ENCODE results near the gene CLSTN2.
A peak's percentile ranks its signal among the peaks of the same experiment; 100 is the strongest.

The CLSTN2 gene

DNA sequence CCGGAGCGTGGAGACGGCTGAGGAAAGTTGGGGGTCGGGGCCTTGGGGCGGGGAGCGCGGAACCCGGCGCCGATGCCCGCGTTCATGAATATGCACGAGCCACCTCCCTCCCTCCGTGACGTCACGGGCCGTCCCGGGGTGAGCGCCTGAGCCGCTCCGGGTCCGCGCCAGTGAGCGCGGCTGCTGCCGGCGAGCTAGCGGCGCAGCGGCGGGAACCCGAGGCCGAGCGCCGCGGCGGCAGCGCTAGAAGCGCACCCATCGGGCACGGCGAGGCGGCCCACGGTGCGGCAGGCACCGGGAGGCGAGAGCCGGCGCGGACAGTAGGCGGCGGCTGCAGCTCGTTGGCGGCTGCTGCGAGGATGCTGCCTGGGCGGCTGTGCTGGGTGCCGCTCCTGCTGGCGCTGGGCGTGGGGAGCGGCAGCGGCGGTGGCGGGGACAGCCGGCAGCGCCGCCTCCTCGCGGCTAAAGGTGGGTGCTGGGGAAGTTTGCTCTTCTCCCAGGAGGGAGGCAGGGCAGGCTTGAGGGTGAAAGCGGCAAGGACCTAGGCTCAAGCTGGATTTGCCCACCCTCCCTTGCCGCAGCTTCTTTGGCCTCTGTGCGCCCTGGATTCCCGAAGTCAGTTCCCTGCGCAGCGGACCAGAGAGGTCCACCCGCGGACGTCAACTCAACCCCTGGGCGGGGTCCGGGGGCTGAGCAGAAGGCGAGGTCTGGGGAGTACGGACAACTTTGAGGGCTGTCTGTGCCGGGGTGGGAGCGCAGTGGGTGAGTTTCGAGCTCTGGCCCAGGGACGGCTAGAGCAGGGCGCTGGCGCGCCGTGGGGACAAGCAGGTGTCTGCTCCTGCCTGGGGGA is at the start of gene CLSTN2:
TSS of gene CLSTN2 (plus strand) at position 170 of the 850 bp plus-strand sequence.
- peak; percentile 58 for DNase-seq

DNA sequence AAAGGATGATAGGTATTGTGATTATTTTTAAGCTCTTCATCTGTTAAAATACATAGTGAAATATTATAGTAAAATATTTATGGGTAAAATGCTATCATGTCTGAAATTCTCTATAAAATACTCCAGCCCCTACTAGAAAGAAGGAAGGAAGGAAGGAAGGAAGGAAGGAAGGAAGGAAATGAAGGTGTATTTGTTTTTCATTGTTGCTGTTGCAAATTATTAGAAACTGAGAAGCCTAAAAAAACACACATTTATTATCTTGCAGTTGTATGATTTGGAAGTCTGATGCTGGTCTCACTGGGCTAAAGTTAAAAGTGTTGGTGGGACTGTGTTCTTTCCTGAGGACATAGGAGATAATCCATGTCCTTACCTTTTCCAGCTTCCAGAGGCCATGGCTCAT is 47.6 kb upstream of the CLSTN2 start:
- no peak for DNase-seq

DNA sequence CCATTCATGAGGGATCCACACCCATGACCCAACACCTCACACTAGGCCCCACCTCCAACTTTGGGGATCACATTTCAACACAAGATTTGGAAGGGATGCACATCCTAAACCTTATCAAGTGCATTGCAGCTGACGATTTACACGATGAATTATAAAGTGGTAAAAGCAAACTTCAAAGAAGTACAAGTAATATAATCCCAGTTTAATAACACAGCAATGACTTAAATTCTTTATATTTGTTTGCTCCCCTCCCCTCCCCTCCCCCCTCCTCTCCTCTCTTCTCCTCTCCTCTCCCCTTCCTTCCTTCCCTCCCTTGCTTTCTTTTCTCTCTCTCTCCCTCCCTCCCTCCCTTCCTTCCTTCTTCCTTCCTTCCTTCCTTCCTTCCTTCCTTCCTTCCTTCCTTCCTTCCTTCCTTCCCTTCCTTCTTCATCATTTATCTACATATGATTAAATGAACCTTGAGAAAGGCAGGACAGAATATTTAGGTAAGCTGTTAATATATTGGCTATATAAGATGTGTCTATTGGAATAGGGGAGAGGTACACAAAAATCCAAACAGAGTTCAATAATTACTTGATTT is 46.3 kb upstream of the CLSTN2 start:
- no peak for DNase-seq

DNA sequence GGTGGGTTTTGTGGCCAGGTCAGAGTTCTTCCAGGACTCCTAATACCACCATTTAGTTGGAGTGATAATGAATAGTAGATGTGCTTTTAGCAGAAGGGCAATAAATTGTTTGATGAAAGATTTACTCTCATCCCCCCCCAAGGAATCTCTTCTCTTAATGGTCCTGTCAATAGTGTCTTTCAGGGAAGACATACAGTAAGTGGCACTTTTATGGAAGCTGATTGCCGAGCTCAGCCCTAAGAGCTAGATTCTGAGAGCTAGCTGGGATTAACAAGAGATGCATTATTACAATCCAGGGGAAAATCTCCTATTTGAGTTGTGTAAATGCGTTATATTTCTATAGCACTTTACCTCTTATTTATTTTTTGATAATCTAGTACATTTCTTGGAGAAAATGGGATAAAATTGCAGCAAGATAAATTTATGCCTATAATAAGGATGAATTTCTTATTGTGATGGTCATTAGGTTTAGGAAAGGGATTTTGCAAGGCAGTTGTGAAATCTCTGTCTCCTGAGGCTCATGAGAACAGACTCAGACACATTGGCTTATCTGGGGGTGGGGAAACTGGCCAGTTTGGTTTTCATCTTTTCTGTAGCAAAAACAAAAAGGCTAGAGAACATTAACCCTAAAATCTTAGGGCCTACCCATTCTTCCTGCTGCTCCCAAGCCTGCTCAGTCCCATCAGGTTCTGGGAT is 41.6 kb upstream of the CLSTN2 start:
- DNase-seq, result no peak

DNA sequence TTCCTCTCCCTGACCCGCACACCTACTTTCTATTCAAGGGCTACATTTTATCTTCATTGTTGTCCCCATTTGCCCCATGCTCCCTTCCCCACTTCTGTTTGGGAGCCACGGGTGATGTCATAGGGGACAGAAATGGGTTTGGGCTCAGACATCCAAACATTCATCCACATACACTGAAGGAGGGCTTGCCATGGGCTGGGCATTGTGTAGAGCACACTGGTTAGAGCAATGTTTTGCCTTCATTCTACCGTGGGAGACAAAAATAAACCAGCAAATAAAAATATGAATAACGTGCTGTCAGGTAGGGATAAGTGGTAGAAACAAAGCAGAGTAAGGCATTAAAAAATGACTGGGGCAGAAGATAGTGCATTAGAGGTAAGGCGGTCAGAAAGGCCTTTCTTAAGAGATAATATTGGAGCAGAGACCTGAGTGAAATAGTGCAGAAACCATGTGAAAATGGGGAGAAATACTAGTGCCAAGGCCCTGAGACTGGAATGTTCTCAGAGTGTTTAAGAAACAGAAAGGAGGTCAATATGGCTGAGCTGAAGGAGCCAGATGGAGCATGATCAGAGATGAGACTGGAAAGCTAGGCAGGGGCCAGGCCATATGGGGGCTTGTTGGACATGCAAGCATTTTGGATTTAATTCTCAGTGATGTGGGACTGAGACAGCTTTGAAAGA is 40.9 kb upstream of the CLSTN2 start:
- no peak for DNase-seq

DNA sequence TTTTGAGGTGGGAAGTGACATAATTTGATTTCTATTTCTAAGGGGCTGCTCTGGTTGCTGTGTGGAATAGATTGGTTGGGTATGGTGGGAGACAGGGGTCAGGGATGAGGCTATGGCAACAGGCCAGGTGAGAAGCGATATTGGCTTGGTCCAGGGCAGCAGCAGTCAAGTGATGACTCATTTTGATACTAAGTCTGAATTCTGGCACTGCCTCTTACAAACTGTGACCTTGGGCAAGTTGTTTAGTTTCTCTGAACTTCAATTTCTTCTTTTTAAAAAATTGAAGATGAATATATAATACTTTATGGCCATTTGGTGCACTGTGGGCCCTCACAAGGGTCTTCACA is 40.4 kb upstream of the CLSTN2 start:
- DNase-seq, result no peak

DNA sequence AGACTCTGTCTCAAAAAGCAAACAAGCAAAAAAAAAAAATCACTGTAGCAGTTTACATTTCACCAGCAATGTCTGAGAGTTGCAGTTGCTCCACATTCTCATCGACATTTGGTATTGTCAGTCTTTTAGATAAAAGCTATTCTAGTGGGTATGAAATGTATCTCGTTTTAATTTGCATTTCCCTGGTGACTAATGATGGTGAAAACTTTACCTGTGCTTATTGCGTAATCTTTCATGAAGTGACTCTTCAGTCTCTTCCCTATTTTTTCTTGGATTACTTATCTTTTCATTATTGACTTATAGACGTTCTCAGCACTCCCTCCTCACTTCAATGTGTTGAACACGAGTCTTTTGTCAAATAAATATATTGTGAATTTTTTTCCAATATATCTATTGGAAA is 37.2 kb upstream of the CLSTN2 start:
- DNase-seq, result no peak

DNA sequence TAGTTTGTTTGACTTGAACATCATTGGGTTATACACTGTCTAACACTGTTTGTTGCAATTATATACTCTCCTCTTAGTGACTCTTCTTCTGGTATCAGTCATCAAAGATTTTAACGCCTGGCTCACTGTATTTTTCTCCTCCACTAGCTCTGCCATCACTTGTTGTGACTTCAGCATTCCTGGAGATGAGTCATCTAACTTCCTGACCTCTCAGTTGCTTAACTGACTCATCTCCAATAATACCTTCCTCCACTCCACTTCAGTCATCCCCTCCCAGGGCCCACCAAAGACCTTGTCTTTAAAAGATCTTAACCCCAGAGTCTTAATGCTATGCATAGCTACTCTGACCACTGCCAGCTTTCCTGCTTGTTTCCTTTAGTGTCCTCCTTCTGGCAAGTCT is 28.6 kb upstream of the CLSTN2 start:
- DNase-seq, result no peak

DNA sequence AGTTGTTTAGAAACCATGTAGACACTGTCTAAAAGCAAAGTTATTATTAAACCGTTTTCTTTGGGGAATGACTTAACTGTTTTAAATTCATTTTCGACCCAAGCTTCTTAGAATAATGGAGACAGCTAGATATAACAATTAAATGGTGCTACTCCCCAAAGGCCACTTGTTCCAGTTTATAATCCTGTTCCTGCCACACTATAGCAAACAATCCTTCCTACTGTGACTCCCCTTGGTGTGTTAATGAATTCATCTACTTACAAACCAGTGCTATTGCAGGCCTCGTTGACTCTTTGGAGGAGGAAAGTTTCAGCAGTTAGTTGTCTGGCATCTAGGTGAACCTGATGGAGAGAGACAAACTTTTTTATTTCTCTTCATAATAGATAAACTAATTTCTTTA is 25.2 kb upstream of the CLSTN2 start:
- no peak for DNase-seq

DNA sequence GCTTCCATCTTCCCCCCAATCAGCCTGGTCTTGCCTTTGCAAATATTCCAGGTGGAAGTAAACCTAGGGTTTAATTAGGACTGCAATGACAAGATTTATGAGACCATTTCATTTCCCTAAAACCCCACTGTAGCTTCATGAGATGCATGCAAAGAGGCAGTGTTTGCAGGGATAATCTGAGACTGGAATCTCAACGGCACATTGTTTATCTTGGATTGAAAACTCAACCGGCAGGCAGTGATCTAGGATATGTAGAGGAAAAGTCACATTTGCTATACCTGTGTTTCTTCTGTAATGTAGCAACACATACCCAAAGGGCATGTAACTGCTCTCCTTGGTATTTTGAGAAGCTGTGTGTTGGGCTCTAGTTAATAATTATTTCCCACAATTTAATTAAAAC is 18.7 kb upstream of the CLSTN2 start:
- DNase-seq, result no peak

DNA sequence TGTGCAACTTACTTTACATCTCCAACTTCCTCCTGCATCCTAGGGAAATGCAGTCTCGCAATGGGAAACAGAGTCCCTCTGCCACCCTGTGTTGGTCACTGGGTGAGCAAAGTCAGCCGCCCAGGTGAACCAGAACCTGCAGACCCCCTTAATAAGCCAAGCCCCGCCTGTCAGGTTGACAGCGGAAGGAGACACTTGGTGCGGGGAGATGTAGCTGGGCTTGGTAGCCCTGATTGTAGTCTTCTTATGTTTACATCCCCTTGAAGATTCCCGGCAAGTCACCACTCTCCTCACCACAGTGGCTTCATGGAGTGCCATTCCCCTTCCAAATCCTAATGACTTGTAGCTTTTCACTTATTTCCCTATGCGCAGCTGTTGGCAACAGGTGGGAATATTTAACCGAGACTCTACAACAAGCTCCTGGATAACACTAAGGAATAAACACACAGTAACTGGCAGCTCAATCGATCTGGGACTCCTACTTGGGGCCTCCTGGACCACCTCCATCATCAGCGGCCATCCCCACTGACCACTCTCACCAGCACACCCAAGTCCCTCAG is 17.7 kb upstream of the CLSTN2 start:
- no peak for DNase-seq

DNA sequence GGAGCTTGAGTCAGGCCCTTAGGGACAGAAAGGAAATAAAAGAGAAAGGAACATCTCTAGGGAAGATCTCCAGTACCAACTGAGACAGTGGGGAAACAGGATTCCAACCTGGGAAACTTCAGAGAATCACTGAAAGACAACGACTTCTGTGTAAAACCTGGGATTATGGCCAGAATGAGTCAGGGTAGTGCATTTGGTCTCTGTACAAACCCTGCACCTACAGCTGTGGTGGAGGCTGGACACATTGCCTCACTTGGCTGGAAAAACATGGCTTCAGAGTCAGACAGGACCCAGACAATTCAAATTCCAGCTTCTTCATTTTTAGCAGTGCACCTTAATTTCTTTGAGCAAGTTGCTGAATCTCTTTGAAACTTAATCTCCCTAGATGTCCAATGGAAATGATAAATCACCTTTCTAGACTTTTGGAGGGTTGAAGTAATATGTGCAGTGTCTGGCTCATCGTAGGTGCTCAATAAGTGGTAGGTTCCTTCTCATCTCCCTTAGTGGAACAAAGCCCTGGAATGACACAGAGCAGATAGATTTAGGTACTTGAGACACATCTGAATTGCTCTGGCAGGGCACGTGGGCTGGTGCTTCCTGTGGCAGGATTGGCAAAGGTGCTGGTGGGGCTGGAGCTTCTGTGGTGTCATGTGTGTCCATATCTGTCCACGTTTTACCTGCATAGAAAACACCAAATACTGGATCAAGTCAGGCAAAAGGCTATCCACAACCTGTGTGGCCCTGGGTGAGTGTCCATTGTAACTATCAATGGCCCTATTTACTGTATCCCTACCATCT is 6.1 kb upstream of the CLSTN2 start:
- DNase-seq, result no peak

DNA sequence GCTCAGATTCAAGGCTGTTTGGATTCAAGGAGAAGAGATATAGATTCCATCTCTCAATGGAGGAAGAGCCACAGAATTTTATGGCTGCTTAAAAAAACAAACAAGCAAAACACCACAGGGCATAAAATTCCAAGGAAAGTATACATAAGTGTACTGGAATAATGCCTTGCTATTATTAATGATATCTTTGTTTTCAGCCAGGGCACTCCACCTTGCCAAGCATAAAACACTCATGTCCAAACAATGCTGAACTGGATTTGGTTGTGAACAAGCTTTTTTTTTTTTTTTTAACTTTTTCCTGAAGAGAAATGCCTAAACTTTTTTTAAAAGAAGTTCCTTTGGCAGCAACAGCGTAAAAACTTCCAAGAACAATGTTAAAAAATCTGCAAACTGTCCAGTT is 4.8 kb upstream of the CLSTN2 start:
- DNase-seq, result no peak

DNA sequence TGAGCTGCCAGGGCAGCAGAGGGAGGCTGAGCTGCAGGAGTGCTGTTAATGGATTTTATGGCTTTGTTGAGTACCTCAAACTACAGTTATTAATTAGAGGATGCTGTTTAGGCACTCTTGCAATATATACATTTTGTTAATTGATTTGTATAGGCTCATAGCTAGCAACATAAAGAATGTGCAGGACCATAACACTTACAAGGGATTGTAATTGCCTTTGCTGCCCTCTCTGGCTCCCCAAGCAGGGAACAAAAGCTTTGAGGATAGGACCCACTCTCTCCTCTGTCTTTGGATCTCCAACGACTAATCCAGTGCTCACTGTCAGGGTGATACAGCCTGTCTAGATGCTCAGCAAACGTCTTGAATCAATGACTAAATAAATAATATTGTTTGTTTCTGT is 1.2 kb upstream of the CLSTN2 start:
- no peak for DNase-seq

DNA sequence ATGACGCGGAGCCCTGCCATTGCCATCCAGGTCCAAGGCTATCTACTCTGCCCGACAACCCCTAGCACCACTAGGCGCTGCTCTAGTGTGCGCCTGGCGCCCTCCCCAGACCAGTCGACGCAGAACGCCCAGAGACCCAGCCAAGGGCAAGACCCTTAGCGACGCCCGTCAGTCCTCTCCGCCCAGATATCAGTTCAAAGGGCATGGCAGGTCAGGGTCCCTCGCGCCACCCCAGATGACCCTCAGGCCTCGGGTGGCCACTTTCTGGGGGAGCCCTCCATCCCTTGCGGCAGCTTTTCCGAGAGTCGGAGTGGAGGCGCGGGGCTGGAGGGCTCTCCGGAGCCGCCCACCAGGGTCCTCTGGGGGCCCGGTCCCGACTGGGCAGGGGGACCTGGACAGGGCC is 371 bp upstream of the CLSTN2 start:
- DNase-seq, result no peak

DNA sequence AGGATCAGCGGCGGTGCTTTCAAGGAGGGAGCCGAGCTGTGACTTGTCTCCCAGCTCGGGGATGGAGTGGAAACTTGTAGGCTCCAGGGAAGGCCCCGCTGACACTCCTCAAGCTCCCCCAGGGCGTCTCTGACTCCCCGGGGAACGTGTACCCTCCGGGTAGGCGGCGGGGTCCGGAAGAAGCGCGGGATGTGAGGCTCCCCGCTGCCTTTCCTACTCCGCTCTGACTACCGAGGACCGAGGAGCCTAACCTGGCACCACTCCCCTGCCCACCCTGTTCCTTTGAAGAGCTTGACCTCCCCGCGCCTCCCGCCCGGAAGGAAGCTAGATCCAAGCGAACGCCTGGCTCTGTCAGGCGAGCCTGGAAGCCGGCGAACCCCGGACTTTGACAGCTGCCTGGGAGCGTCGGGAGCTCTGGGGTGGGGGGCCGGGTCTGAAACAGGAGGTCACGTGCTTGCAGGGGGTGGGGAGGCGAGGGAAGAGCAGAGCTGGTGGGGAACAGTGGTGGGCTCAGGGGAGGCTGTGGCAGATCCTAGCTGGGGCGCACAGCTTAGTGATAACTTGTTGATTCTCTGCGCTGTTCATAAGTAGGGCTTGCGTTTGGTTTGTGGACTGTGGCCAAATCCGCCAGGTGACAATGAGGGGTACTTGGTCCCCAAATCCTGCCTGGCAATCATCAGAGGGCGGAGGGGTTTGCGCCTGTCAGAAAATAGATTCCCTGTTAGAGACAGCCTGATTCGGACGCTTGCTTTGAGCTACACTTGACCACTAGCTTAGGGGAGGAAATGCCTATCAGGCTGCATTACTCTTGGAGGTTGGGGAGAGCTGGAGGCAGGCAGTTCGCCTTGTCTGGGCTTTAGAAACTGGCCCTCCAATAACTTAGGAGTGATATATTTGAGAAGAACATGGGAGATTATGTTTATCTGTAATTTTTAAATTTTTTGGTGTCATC is 1.2 kb downstream of the CLSTN2 start:
- DNase-seq, result no peak

DNA sequence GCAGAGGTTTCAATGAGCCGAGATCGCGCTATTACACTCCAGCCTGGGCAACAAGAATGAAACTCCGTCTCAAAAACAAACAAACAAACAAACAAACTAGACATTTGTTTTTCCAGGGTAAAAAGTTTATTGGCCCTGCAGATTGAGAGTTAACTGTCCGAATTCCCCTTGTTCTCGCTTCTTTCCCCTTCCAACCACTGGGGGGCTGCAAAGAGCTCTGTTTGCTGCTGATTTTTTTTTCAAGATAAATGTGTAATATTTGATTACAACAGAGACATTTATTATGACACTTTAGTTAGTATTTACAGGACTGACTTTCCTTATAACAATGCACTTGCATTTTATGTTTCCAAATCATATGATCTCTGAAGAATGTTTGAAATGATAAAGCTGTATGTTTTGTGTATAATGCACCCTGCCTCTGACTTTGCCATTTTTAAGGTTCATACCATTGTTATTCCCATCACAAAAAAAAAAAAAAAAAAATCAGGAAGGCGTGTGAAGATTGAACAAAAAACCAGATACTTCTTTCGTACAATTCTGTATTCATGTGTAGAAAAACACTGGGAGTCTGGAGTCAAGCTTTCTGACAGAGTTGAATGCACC is 2.8 kb downstream of the CLSTN2 start:
- DNase-seq, result no peak

DNA sequence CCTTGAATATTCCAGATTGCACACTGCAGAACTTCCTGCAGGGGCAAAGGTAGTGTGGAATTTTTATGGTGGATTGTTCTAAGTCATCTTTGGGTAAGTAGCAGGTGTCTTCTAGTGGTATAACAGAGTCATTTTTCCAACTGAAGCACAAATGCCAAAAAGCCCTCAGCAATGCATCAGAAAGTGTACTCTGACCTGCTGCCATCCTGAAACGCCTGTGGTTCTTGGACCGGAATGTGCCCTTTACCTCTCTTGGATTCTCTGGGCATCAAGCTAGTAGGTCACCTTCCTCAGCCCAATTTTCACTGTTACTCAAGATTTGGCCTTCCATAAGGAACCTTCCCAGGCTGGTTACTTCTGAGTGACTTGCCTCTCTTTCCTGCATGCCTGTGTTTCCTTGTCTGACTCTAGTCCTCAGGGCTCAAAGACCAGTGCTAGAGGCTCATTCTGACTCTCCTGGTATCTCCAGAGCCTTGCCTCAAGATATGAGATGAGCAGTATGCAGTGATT is 4.8 kb downstream of the CLSTN2 start:
- DNase-seq, result no peak

DNA sequence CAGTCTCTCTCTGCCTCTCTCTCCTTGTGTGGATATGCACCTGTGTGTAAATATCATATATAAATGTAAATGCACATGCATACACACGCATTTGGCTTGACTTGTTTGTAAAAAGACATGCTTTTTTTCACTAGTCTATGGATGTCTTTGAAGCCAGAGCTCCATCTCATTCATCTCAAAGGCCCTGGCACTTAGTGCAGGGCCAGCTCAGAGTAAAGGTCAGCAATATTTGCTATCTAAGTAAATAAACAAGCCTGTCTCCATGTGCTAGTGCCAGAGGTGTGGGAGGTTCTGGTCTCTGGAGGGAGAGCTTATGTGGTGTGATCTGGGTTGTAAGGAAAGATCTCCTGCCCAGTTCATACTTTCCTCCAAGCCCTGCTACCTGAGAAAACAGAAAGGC is 5.6 kb downstream of the CLSTN2 start:
- DNase-seq, result no peak

DNA sequence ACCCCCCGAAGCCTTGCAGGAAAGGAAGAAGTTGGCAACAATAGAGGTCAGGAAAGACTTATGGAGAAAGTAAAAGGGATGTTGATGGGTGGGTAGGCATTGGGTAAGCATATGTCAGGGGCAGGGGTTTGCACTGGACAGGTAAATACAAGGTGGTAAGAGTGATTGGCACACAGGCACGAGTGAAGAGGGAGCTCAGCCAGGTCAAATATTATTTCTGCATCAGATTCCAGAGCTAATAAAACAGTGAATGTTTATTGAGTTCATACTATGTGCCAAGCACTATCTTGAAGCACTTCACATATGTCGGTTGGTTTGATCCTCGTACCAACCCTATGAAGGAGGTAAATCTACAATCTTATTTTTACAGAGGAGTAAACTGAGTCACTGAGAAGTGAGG is 6.6 kb downstream of the CLSTN2 start:
- no peak for DNase-seq
